Psoas muscle (tissue), 8 donors: ENCODE results near the gene SETBP1. TPM values are rescaled to one million over a fixed set of nuclear protein-coding genes. Genes with fewer than 3 reads are reported as not detected.

Source experiments
- ATAC-seq, 4 donors: fragments of 200-7000 bp; cut with Tn5 transposase; one replicate each; pipeline ENCODE4 v1.9.1; 2020; ENCODE audit warnings: moderate library complexity in 3 of 4, mild to moderate bottlenecking in 2 of 4
- DNase-seq, 2 donors: peaks; one replicate each; pipeline ENCODE4 v3.0.0-alpha.2; 2020
- H3K27ac ChIP-seq: fragments of 200-600 bp; one replicate; pipeline ENCODE4 v1.8.0; 2022
- H3K27me3 ChIP-seq, 3 donors: fragments of 200-600 bp in 1 of 3; one replicate each; pipeline versions ENCODE4 v1.6.1 to v1.8.0; 2013 to 2022; ENCODE audit warnings: low read length in 2 of 3, mild to moderate bottlenecking in 2 of 3, moderate library complexity in 1 of 3; ENCODE audit not compliant: insufficient read depth in 3 of 3
- H3K36me3 ChIP-seq, 2 donors: fragments of 200-600 bp in 1 of 2; one replicate each; pipeline versions ENCODE4 v1.6.1 to v1.8.0; 2013 to 2022; ENCODE audit warnings: low read depth in 1 of 2, mild to moderate bottlenecking in 1 of 2, moderate library complexity in 1 of 2; ENCODE audit not compliant: insufficient read depth in 1 of 2
- H3K4me1 ChIP-seq: fragments of 200-600 bp; one replicate; pipeline ENCODE4 v1.8.0; 2022
- H3K4me3 ChIP-seq: fragments of 200-600 bp; one replicate; pipeline ENCODE4 v1.8.0; 2022; ENCODE audit warnings: mild to moderate bottlenecking
- H3K9me3 ChIP-seq: fragments of 200-600 bp; one replicate; pipeline ENCODE4 v1.8.0; 2022
- WGBS, 3 donors: extraction: QIAGEN DNeasy Blood & Tissue Kit; methylation state at CpG; one replicate each; pipeline versions ENCODE4 v1.1.6 to v1.1.7; 2013; 5-methylcytosine and 5-hydroxymethylcytosine counted together
- intact Hi-C, 2 donors: fragments of 100-400 bp; cut with DNase I; formaldehyde crosslinking; loops; one replicate each; pipeline versions ENCODE4 v1.11.0 to v1.14.2; 2022
- polyA plus RNA-seq, 3 donors: library from polyadenylated mRNA; stranded (reverse); fragments of 200-250 nt; gene quantifications; one replicate each; pipeline ENCODE4 v1.2.3, GENCODE V29; 2013
- total RNA-seq, 4 donors: library from RNA; stranded (reverse); fragmentation: NEBNext Ultra II Directional in 2 of 4; extraction: Animal tissue kit (Norgen Biotek cat#: 25700) in 2 of 4; gene quantifications; one replicate each; pipeline versions ENCODE4 v1.2.1 to v1.2.4, GENCODE V29; 2021 to 2023
- TF ChIP-seq, protein P1 (sequence below): fragments of 200-600 bp; IDR thresholded peaks from one replicate; pipeline ENCODE4 v1.8.0; 2022; ENCODE audit warnings: antibody characterized with exemption
- donor health status: healthy with polysubstance abuse.
- donor health status: DM: no; HTN: no; CAD: no; lungs with moderate emphysema.
- donor health status: Bipolar disorder and iron deficiency.
- donor health status: healthy.
- donor health status: DM: yes; HTN: yes; CAD: no.
- donor health status: DM: no; HTN: no; CAD: no.
- donor health status: DM: no; HTN: no; CAD: no.
- donor health status: DM: yes; HTN: yes; CAD: no.

The SETBP1 gene
- total and polyA plus RNA-seq, 7 donors = 0.61 to 21.0 (median 10.5) TPM

DNA sequence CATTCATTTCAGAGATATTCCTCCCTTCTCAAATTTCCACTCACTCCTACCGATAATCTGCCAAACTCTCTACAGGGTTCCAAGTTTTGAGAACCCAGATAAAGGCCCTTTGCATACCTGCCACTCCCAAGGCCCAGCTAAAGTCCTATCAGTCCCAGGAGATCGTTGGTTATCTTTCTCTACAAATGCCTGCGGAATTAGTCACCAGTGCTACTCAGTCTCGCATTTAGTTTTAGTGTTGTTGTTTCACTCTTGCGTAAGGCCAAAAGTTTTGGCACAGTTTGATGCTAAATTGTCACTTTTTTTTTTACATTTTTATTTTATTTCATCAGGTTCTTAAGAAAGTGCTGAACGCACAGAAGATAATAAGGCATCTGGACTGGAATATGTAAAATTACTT is 29.2 kb upstream of the SETBP1 start:
- TF ChIP-seq, protein P1, sequence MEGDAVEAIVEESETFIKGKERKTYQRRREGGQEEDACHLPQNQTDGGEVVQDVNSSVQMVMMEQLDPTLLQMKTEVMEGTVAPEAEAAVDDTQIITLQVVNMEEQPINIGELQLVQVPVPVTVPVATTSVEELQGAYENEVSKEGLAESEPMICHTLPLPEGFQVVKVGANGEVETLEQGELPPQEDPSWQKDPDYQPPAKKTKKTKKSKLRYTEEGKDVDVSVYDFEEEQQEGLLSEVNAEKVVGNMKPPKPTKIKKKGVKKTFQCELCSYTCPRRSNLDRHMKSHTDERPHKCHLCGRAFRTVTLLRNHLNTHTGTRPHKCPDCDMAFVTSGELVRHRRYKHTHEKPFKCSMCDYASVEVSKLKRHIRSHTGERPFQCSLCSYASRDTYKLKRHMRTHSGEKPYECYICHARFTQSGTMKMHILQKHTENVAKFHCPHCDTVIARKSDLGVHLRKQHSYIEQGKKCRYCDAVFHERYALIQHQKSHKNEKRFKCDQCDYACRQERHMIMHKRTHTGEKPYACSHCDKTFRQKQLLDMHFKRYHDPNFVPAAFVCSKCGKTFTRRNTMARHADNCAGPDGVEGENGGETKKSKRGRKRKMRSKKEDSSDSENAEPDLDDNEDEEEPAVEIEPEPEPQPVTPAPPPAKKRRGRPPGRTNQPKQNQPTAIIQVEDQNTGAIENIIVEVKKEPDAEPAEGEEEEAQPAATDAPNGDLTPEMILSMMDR = no peak
- Histone ChIP-seq H3K4me3 (no peak overlapping the region), H3K27me3 (peaks cover 0 to 2% (median 0%) of the 10 kb centered on the region in 3 donors), H3K4me1 (no peaks in the 10 kb centered on the region), H3K36me3 (no peaks in the 10 kb centered on the region), H3K9me3 (no peaks in the 10 kb centered on the region), H3K27ac (no peak overlapping the region)
- 39 to 56% (median 50%) methylated on average over 6 of the region's 6 CpGs for WGBS, 3 donors
- no peak for DNase-seq
- intact Hi-C loops = no loop called here
- ATAC-seq = no peak

- no peak overlapping the region for H3K27ac ChIP-seq
- H3K27me3 ChIP-seq = peaks cover 0 to 2% (median 0%) of the 10 kb centered on the region in 3 donors
- intact Hi-C loops = no loop called here
- H3K9me3 ChIP-seq = no peaks in the 10 kb centered on the region
- H3K36me3 ChIP-seq = no peaks in the 10 kb centered on the region
- no peak overlapping the region for H3K4me3 ChIP-seq
- no peak for DNase-seq
- TF ChIP-seq, protein P1 = no peak
- no peaks in the 10 kb centered on the region for H3K4me1 ChIP-seq
- no peak for ATAC-seq
- WGBS, 3 donors = 88 to 93% (median 93%) methylated on average over 6 of the region's 6 CpGs
Observed at GRCh38 chr18:44651918-44652572, 28.6 kb upstream of the SETBP1 start.

GRCh38 chr18:44652722-44653121 is 28.0 kb upstream of the SETBP1 start:
- Histone ChIP-seq H3K4me1 (no peaks in the 10 kb centered on the region), H3K4me3 (no peak overlapping the region), H3K36me3 (no peaks in the 10 kb centered on the region), H3K27ac (no peak overlapping the region), H3K9me3 (no peaks in the 10 kb centered on the region), H3K27me3 (peaks cover 0 to 2% (median 0%) of the 10 kb centered on the region in 3 donors)
- intact Hi-C loops = no loop called here
- no peak for ATAC-seq
- WGBS, 3 donors = 77 to 80% (median 77%) methylated on average over 4 of the region's 4 CpGs
- TF ChIP-seq, protein P1 = no peak
- DNase-seq = no peak

GRCh38 chr18:44654573-44654972 is 26.1 kb upstream of the SETBP1 start:
- no peaks in the 10 kb centered on the region for H3K36me3 ChIP-seq
- peaks cover 0 to 2% (median 0%) of the 10 kb centered on the region in 3 donors for H3K27me3 ChIP-seq
- no peaks in the 10 kb centered on the region for H3K9me3 ChIP-seq
- no peak overlapping the region for H3K4me3 ChIP-seq
- TF ChIP-seq, protein P1 = no peak
- 12 to 36% (median 12%) methylated on average over 3 of the region's 3 CpGs for WGBS, 3 donors
- H3K27ac ChIP-seq = no peak overlapping the region
- no peak for DNase-seq
- H3K4me1 ChIP-seq = no peaks in the 10 kb centered on the region
- no peak for ATAC-seq
- intact Hi-C loops = no loop called here

- intact Hi-C loops = no loop called here
- Histone ChIP-seq H3K27me3 (peaks cover 0 to 2% (median 0%) of the 10 kb centered on the region in 3 donors), H3K9me3 (no peaks in the 10 kb centered on the region), H3K4me1 (no peaks in the 10 kb centered on the region), H3K36me3 (no peaks in the 10 kb centered on the region), H3K4me3 (no peak overlapping the region), H3K27ac (no peak overlapping the region)
- DNase-seq (no peak), ATAC-seq (no peak)
- 90 to 97% (median 95%) methylated on average over 2 of the region's 2 CpGs for WGBS, 3 donors
- TF ChIP-seq, protein P1 = no peak
Observed at GRCh38 chr18:44655435-44655834, 25.3 kb upstream of the SETBP1 start.
